BJ (cell line): ENCODE measurements around the gene MTNR1A. TPM values are rescaled to one million over a fixed set of nuclear protein-coding genes. Genes with fewer than 3 reads are reported as not detected.

Source experiments
- CTCF ChIA-PET: fragments of 350-600 bp; formaldehyde crosslinking; extraction: SDS; loops from one replicate; lab custom pipeline; 2021; ENCODE audit warnings: antibody characterized with exemption, inconsistent platforms; lab: Yijun Ruan, JAX
- POLR2A ChIA-PET: fragments of 300-600 bp; sonication (Branson Sonifier 250); formaldehyde crosslinking; extraction: SDS; loops from one replicate; lab custom pipeline; 2021; ENCODE audit warnings: antibody characterized with exemption; lab: Charles Lee
- DNase-seq: peaks from one replicate; pipeline ENCODE4 v3.0.0-alpha.2; 2011; ENCODE audit warnings: low read depth
- H3K27me3 ChIP-seq: 2 replicates; pipeline ENCODE4 v1.6.0; 2011; ENCODE audit warnings: low read length; ENCODE audit not compliant: control insufficient read depth, insufficient read depth
- H3K36me3 ChIP-seq: 2 replicates; pipeline ENCODE4 v1.5.1; 2011; ENCODE audit warnings: low read length; ENCODE audit not compliant: control insufficient read depth, insufficient read depth
- H3K4me3 ChIP-seq: 2 replicates; pipeline ENCODE4 v1.5.1; 2011; ENCODE audit warnings: low read depth, mild to moderate bottlenecking, control low read depth, low read length
- polyA plus RNA-seq: library from polyadenylated mRNA; depleted of rRNA; stranded (reverse); fragments of >200 nt; gene quantifications from 2 replicates; pipeline ENCODE4 v1.2.3, GENCODE V29; 2011; rRNA removed
- small RNA-seq: library from RNA; depleted of rRNA; stranded (forward); fragments of <200 nt; gene quantifications from one replicate; pipeline ENCODE3, GENCODE V24; 2012; ENCODE audit warnings: low replicate concordance, low read depth; ENCODE audit not compliant: insufficient read length
- TF ChIP-seq, protein P1 (sequence below): IDR thresholded peaks from 2 replicates; pipeline ENCODE4 v1.5.1; 2011; ENCODE audit warnings: low read depth, mild to moderate bottlenecking, control low read depth, inconsistent platforms, low read length, moderate library complexity; ENCODE audit not compliant: insufficient read depth

Gene MTNR1A
- polyA plus RNA-seq, 1 experiment = 0.06 TPM

DNA sequence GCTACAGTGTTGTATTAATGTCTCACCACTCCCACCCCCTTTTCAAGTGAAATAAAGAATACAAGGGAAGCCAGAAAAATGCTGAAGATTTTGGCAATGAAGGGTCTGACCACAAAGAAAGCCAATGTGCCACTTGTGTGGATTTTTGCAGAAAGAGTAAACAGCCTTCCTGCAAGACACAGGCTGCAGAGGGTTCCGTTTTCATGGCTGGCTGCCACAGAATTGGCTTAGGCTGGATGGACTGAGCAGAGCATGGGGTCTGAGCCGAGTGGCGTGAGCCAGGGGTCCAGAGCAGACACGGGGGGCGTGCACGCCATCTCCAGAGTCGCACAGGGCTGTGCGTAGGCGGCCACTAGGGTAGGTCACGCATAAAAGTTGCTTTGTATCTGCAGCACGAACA lies 69.2 kb downstream of the MTNR1A start:
- no peak for DNase-seq
- CTCF ChIA-PET = interaction anchor here (1.0 kb wide), 1 partner anchor 13 kb away, joined by 3 read pairs; no protein-coding TSS in a partner anchor

DNA sequence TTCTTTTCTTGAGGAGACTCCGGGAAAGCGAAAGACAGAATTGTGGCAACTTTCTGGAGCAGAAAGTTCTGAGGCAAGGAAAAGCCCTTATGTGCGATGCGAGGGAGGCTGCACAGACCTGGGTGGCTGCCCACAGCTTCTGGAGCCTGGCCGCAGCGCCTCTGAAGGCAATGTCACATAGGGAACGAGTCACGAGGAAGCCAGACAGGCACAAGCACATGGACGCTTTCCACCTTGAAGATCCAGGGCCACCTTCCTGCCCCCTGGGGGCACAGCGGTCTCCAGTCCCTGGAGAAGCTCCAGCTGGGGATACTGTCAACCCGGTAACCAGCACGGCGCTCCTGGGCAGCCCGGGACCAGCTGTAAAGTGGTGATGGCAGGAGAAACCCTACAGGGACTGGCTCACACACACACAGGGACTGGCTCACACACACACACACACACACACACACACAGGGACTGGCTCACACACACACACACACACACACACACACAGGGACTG lies 69.8 kb downstream of the MTNR1A start:
- Histone ChIP-seq H3K4me3 (peak overlapping the region; percentile 12), H3K36me3 (no peaks in the 10 kb centered on the region), H3K27me3 (no peaks in the 10 kb centered on the region)
- no peak for DNase-seq
- POLR2A ChIA-PET = no interaction called here
- CTCF ChIA-PET = interaction anchor here (1.0 kb wide), 1 partner anchor 12 kb away, joined by 3 read pairs; no protein-coding TSS in a partner anchor
- TF ChIP-seq, protein P1, sequence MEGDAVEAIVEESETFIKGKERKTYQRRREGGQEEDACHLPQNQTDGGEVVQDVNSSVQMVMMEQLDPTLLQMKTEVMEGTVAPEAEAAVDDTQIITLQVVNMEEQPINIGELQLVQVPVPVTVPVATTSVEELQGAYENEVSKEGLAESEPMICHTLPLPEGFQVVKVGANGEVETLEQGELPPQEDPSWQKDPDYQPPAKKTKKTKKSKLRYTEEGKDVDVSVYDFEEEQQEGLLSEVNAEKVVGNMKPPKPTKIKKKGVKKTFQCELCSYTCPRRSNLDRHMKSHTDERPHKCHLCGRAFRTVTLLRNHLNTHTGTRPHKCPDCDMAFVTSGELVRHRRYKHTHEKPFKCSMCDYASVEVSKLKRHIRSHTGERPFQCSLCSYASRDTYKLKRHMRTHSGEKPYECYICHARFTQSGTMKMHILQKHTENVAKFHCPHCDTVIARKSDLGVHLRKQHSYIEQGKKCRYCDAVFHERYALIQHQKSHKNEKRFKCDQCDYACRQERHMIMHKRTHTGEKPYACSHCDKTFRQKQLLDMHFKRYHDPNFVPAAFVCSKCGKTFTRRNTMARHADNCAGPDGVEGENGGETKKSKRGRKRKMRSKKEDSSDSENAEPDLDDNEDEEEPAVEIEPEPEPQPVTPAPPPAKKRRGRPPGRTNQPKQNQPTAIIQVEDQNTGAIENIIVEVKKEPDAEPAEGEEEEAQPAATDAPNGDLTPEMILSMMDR = no peak

More for the DNA sequence above, 69.2 kb downstream of the MTNR1A start:
- Histone ChIP-seq H3K4me3 (0 out of 2 replicates have a peak overlapping the region, but pooled peaks have one; percentile 11), H3K27me3 (no peaks in the 10 kb centered on the region), H3K36me3 (no peaks in the 10 kb centered on the region)
- TF ChIP-seq, protein P1 = no peak
- POLR2A ChIA-PET = no interaction called here

DNA sequence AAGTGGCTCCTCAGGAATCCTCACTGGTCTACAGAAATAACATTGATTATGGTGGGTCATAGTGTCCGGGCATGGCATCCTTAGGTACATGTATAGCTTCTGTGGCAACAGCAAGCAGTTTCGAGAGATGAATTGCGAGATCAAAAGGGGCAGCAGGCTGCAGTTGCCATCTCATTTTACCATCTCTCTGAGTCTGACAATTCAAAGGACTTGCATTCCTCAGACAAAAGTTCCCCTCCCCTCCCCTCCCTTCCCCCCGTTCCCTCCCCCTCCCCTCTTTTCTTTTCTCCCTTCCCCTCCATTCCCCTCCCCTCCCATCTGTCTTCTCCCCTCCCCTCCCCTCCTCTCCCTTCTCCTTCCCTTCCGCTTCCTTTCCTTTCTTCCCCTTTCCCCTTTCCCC lies 70.2 kb downstream of the MTNR1A start:
- TF ChIP-seq, protein P1 = no peak
- ChIA-PET CTCF (interaction anchor here (1.0 to 3.1 kb wide), 2 partner anchors 11 to 12 kb away, joined by 3 to 10 read pairs; no protein-coding TSS in a partner anchor), POLR2A (no interaction called here)
- Histone ChIP-seq H3K4me3 (peak overlapping the region; percentile 12), H3K27me3 (no peaks in the 10 kb centered on the region), H3K36me3 (no peaks in the 10 kb centered on the region)
- DNase-seq = no peak

DNA sequence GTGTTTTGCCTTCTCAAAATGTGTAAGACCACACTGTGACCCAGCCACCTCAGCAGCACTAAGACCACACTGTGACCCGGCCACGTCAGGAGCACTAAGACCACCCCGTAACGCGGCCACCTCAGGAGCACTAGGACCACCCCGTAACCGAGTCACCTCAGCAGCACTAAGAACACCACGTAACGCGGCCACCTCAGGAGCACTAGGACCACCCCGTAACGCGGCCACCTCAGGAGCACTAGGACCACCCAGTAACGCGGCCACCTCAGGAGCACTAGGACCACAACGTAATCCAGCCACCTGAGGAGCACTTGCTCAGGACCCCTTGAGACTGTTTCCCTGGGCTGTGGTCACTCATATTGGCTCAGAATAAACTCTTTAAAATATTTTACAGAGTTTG lies 71.7 kb downstream of the MTNR1A start:
- Histone ChIP-seq H3K36me3 (no peaks in the 10 kb centered on the region), H3K27me3 (no peaks in the 10 kb centered on the region), H3K4me3 (no peak overlapping the region)
- ChIA-PET CTCF (interaction anchor here (3.1 kb wide), 1 partner anchor 10 kb away, joined by 10 read pairs; no protein-coding TSS in a partner anchor), POLR2A (no interaction called here)
- TF ChIP-seq, protein P1 = no peak
- DNase-seq = no peak

Small RNAs within 50 kb of the gene (small RNA-seq; reads per million reads assigned to genes)
- not detected for gene RNU6-1055P

Other genes starting within 250 kb of the MTNR1A start
- gene FAT1, start 168.3 kb upstream of the MTNR1A start, polyA plus RNA-seq = 351 and 489 TPM in 2 replicates